ENCODE results near the gene ZCCHC14. TPM values are rescaled to one million over a fixed set of nuclear protein-coding genes. Genes with fewer than 3 reads are reported as not detected.
"Not testable (repeated sequence)": the region's sequence is repeated elsewhere in the genome, so short reads cannot be mapped to it uniquely, and the experiment has no call there.

Gene ZCCHC14
- total RNA-seq, 1 donor from 2014 or later = 42.4 TPM

DNA sequence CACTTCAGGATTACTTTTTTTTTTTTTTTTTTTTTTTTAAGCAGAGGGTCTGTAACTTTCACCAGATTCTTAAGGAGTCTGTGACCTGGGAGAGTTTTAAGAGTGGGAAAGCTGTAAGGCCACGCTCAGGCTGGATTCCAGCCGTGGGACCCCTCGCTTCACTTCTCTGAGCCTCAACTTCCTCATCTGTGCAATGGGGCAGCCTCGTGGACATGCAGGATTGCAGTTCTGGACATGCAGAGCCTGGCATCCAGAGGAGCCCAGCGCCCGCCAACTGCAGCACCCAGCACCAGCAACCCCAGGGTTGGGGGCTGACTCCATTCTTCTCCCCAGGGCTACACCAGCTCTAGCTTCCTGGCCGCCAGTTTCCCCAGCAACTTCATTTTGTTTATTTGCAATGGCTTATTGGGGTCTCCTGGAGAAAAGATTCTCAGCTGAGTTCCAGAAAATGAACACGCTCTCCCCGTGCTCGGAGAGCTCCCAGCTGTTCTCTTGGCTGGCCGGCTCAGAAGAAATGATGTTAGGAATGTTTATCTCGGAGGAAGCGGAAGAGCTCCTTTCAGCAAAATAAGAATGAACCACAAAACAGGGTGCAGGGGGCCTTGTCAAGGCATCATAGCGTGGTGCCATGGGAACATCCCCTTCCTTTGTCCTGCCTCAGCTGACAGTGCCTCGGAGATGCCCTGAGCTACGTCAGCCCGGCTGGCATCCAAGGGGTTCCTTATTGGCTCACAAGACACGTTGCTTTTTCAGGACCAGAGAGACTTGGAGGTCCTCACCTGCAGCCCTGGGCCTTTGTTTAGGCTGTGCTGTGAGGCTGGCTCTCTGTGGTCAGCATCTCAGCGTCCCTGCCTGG is 22.9 kb upstream of the ZCCHC14 start:
- no peak for DNase-seq (ENCODE audit: low spot score, unreplicated experiment)
- H3K36me3 Mint-ChIP-seq (ENCODE audit: insufficient read depth) = no peaks in the 10 kb centered on the region
- H3K27me3 Mint-ChIP-seq = peaks cover 10% of the 10 kb centered on the region
- no peak overlapping the region for H3K4me3 Mint-ChIP-seq (ENCODE audit: low read depth)
- H3K27ac Mint-ChIP-seq = no peak overlapping the region
- no peaks in the 10 kb centered on the region for H3K4me1 Mint-ChIP-seq (ENCODE audit: low read depth)
- TF ChIP-seq, protein P1, sequence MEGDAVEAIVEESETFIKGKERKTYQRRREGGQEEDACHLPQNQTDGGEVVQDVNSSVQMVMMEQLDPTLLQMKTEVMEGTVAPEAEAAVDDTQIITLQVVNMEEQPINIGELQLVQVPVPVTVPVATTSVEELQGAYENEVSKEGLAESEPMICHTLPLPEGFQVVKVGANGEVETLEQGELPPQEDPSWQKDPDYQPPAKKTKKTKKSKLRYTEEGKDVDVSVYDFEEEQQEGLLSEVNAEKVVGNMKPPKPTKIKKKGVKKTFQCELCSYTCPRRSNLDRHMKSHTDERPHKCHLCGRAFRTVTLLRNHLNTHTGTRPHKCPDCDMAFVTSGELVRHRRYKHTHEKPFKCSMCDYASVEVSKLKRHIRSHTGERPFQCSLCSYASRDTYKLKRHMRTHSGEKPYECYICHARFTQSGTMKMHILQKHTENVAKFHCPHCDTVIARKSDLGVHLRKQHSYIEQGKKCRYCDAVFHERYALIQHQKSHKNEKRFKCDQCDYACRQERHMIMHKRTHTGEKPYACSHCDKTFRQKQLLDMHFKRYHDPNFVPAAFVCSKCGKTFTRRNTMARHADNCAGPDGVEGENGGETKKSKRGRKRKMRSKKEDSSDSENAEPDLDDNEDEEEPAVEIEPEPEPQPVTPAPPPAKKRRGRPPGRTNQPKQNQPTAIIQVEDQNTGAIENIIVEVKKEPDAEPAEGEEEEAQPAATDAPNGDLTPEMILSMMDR (IDR thresholded peaks at IDR 0.05; ENCODE audit: unreplicated experiment) = no peak
- peaks cover 5% of the 10 kb centered on the region for H3K9me3 Mint-ChIP-seq (ENCODE audit: low read depth)

DNA sequence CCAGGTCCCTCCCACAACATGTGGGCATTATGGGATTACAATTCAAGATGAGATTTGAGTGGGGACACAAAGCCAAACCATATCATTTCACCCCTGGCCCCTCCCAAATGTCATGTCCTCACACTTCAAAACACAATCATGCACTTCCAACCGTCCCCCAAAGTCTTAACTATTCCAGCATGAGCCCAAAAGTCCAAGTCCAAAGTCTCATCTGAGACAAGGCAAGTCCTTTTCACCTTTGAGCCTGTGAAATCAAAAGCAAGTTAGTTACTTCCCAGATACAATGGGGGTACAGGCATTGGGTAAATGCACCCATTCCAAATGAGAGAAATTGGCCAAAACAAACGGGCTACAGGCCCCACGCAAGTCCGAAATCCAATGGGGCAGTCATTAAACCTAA is 17.0 kb upstream of the ZCCHC14 start:
- H3K4me1 Mint-ChIP-seq (ENCODE audit: low read depth) = not testable (repeated sequence)

DNA sequence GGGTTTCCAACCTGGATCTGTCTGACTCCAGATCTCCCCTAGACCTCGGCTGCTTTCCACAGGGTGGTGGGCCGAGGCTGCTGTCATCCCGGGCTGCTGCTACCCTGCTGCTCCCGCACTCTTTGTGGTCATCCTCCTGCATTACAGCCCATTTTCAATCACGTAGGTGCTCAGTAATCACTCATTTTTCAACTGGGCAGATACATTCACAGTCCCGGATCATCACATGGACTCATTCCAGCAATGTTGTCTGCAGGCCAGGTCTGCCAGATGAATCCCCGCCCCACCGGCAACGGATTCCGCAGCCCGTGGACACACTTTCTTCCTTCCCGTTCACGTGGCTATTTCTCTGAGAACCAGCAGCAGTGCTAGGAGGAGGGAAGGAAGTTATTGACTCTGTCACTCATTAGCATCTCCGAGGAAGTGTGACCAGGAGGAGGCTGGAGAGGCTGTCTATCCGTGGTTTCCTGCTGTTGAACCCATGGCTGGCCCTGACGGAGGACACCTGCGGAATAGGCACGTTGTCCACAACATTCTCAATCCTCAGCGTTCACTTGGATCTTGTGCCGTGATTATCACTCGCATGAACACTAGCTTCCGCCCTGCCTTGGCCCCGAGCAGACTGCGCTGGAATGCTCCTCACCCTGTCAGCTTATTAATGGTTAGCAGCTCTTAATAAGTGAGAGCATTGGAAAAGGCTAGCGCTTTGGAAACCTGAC is 14.7 kb upstream of the ZCCHC14 start:
- Mint-ChIP-seq H3K36me3 (ENCODE audit: insufficient read depth) (no peaks in the 10 kb centered on the region), H3K27me3 (peaks cover 5% of the 10 kb centered on the region), H3K4me3 (ENCODE audit: low read depth) (no peak overlapping the region), H3K4me1 (ENCODE audit: low read depth) (peaks cover 8% of the 10 kb centered on the region), H3K9me3 (ENCODE audit: low read depth) (peaks cover 5% of the 10 kb centered on the region), H3K27ac (no peak overlapping the region)
- TF ChIP-seq, protein P1 (IDR thresholded peaks at IDR 0.05; ENCODE audit: unreplicated experiment) = no peak
- DNase-seq (ENCODE audit: low spot score, unreplicated experiment) = no peak

More for the DNA sequence above, 17.0 kb upstream of the ZCCHC14 start:
- H3K9me3 Mint-ChIP-seq (ENCODE audit: low read depth); H3K36me3 Mint-ChIP-seq (ENCODE audit: insufficient read depth); H3K4me3 Mint-ChIP-seq (ENCODE audit: low read depth); DNase-seq (ENCODE audit: low spot score, unreplicated experiment); H3K27ac Mint-ChIP-seq; H3K27me3 Mint-ChIP-seq: not testable (repeated sequence)

DNA sequence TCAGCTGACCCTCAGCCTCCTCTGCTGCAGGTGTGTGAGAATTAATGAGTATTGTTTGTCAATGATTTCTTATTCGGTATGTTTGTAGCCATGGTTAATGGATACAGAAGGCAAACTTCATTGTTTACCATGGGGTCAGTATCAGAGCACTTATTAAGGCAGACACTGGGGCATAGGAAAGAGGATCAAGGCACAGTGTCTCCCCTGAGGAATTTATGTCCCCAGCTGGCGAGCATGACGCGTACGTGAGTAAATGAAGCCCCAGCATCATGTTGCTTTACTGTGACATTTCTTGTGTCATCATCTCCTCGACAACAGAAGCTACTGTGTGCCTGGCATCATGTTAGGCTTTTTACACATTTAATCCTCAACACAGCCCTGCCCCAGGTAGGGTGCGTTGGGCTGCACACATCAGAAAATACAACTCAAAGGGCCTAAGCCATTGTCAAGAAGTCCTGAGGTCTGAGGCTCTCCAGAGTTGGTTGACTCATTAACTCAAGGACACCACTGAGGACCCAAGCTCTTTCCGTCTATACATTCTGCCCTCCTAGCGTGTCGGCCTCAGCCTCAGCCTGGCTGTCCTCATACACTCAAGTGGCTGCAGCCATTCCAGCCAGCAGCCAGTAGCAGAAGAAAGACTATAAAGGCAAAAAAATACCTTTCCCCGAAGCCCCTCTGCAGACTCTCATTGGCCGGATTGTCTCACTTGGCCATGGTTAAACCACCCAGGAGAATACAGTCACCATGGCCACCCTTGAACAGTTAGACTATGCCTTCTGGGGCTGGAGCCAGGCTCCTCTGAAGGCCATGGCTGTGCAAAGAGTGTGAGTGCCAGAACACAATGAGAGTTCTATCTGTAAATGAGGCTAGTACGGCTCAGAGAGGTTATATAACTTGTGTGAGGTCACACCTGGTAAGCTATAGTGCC is 13.9 kb upstream of the ZCCHC14 start:
- Mint-ChIP-seq H3K4me3 (ENCODE audit: low read depth) (no peak overlapping the region), H3K27me3 (peaks cover 3% of the 10 kb centered on the region), H3K9me3 (ENCODE audit: low read depth) (peaks cover 3% of the 10 kb centered on the region), H3K27ac (no peak overlapping the region), H3K4me1 (ENCODE audit: low read depth) (peaks cover 8% of the 10 kb centered on the region), H3K36me3 (ENCODE audit: insufficient read depth) (no peaks in the 10 kb centered on the region)
- DNase-seq (ENCODE audit: low spot score, unreplicated experiment) = no peak
- TF ChIP-seq, protein P1 (IDR thresholded peaks at IDR 0.05; ENCODE audit: unreplicated experiment) = no peak

DNA sequence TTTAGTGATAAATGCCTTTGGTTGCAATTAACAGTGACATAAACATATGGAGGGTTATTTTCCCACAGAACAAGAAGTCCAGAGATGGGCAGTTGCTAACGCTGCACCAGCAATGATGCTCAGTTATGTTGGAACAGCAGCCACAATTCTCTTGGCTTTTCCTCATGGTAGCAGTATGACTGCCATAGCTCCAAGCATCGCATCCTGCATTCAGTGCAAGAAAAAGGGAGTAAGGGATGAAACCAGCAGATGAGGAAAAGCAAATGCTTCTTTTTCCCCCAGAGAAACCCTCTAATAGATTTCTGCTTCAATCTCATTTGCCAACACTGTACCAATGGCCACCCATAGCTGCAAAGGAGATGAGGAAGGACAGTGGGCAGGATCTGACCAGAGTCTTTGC is 13.0 kb upstream of the ZCCHC14 start:
- H3K27me3 Mint-ChIP-seq = no peaks in the 10 kb centered on the region
- DNase-seq (ENCODE audit: low spot score, unreplicated experiment) = no peak
- H3K27ac Mint-ChIP-seq = no peak overlapping the region
- H3K9me3 Mint-ChIP-seq (ENCODE audit: low read depth) = no peaks in the 10 kb centered on the region
- TF ChIP-seq, protein P1 (IDR thresholded peaks at IDR 0.05; ENCODE audit: unreplicated experiment) = no peak
- H3K4me1 Mint-ChIP-seq (ENCODE audit: low read depth) = peaks cover 8% of the 10 kb centered on the region
- H3K36me3 Mint-ChIP-seq (ENCODE audit: insufficient read depth) = no peaks in the 10 kb centered on the region
- H3K4me3 Mint-ChIP-seq (ENCODE audit: low read depth) = no peak overlapping the region

DNA sequence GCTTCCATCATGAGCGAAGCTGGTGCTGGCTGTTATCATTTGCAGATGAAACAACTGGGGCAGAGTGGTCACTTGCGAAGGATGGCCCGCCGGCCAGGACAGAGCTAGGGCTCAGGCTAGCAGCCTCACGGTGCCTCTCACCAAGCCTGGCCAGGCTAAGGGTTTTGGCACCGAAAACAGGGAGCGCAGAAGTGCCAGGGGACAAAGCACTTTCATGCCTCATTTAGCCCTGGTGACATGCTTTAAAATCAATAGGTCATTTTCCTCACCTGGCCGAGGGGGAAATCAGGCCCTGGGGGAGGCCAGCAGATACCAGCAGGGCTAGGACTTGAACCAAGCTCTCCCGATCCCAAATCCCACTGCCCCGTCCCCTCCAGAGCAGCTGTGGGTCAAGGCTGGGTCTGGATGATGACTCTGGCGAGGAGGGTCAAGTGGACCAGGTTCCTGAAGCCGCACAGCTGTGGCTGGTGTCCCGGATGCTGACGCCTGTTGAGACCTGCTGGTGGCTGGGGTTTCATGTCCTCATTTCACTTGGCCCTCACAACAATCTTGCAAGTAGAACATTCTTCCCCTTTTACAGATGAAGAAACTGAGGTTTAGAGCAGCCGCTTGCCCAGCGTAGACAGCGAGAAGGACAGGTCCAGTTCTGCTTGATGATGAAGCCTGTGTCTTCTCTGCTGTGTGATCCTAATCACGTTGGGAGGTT is 10.6 kb upstream of the ZCCHC14 start:
- not testable (repeated sequence) for H3K27me3 Mint-ChIP-seq; H3K36me3 Mint-ChIP-seq (ENCODE audit: insufficient read depth); H3K4me1 Mint-ChIP-seq (ENCODE audit: low read depth); DNase-seq (ENCODE audit: low spot score, unreplicated experiment); H3K4me3 Mint-ChIP-seq (ENCODE audit: low read depth); H3K9me3 Mint-ChIP-seq (ENCODE audit: low read depth); H3K27ac Mint-ChIP-seq

Data from progenitor cell of endocrine pancreas (in vitro differentiated cells).